HepG2 (cell line): ENCODE results near the gene DUSP22. TPM values are rescaled to one million over a fixed set of nuclear protein-coding genes. Genes with fewer than 3 reads are reported as not detected.
A peak's percentile ranks its signal among the peaks of the same experiment; 100 is the strongest.

Source experiments
- ATAC-seq: fragments of 200-7000 bp; cut with Tn5 transposase; 3 replicates; pipeline ENCODE4 v1.9.1; 2020; ENCODE audit warnings: mild to moderate bottlenecking, moderate library complexity
- BruUV-seq: library from RNA; stranded (reverse); fragments of 400-500 nt; replicated peaks from 2 replicates; lab custom pipeline; 2021; lab: Mats Ljungman, UMichigan
- CTCF ChIA-PET: fragments of 300-600 bp; formaldehyde crosslinking; extraction: SDS; loops from one replicate; lab custom pipeline; 2021; ENCODE audit warnings: low total read pairs, inconsistent platforms, low intra/inter-chr PET ratio; lab: Yijun Ruan, JAX
- POLR2A ChIA-PET: fragments of 350-600 bp; sonication (Branson Sonifier 250); formaldehyde crosslinking; loops from one replicate; lab custom pipeline; 2020; ENCODE audit warnings: antibody characterized with exemption, inconsistent platforms; lab: Yijun Ruan, JAX
- DNase-seq: peaks from one replicate; pipeline ENCODE4 v3.0.0-alpha.2; 2015; ENCODE audit warnings: low spot score
- FAIRE-seq: peaks from 3 replicates; lab custom pipeline; 2011; peaks lifted over from hg19 to GRCh38; lab: Jason Lieb, UNC
- H2AFZ ChIP-seq: one replicate; pipeline ENCODE4 v1.6.1; 2011; ENCODE audit warnings: low read length, inconsistent platforms
- H3K27ac ChIP-seq: fragments of 300-600 bp; 3 replicates; pipeline ENCODE4 v1.8.0; 2011; ENCODE audit warnings: mixed run types, mild to moderate bottlenecking, mixed read lengths, low read length, inconsistent platforms; ENCODE audit not compliant: insufficient read depth; ENCODE audit errors: extremely low read length
- H3K27me3 ChIP-seq, 2 experiments: fragments of 200-600 bp in 1 of 2; 2 replicates in 1 of 2; 3 replicates in 1 of 2; pipeline versions ENCODE4 v1.6.0 to v1.8.0; 2011; ENCODE audit warnings: low read length in 2 of 2, mild to moderate bottlenecking in 2 of 2, moderate library complexity in 2 of 2, inconsistent platforms in 1 of 2; ENCODE audit not compliant: insufficient read depth in 2 of 2, control insufficient read depth in 1 of 2
- H3K36me3 ChIP-seq, 2 experiments: fragments of 200-600 bp in 1 of 2; replicated peaks in 1 of 2; 2 replicates in 1 of 2; 3 replicates in 1 of 2; pipeline versions ENCODE4 v1.5.1 to v1.8.0; 2011; ENCODE audit warnings: low read length in 2 of 2, inconsistent platforms in 1 of 2; ENCODE audit not compliant: insufficient read depth in 2 of 2, control insufficient read depth in 1 of 2
- H3K4me1 ChIP-seq: 2 replicates; pipeline ENCODE4 v1.5.1; 2012; ENCODE audit warnings: low read length, inconsistent platforms; ENCODE audit not compliant: insufficient read depth
- H3K4me2 ChIP-seq: 2 replicates; pipeline ENCODE4 v1.6.0; 2011; ENCODE audit warnings: low read depth, low read length, inconsistent platforms
- H3K4me3 ChIP-seq, 3 experiments: fragments of 200-600 bp in 1 of 3; sonication (generic), shearing (Covaris generic) in 1 of 3; replicated peaks in 1 of 3; 2 replicates each; pipeline ENCODE4 v1.5.1; 2011 to 2016; ENCODE audit warnings: low read length in 3 of 3, inconsistent platforms in 2 of 3, low read depth in 2 of 3, mild to moderate bottlenecking in 2 of 3, control low read depth in 1 of 3, mixed read lengths in 1 of 3; ENCODE audit not compliant: insufficient read depth in 1 of 3
- H3K79me2 ChIP-seq: one replicate; pipeline ENCODE4 v1.6.1; 2011; ENCODE audit warnings: low read length, inconsistent platforms; ENCODE audit not compliant: insufficient read depth
- H3K9ac ChIP-seq: 2 replicates; pipeline ENCODE4 v1.6.0; 2011; ENCODE audit warnings: mild to moderate bottlenecking, low read depth, low read length, inconsistent platforms; ENCODE audit not compliant: insufficient read depth
- H3K9me3 ChIP-seq: 2 replicates; pipeline ENCODE4 v1.5.1; 2012; ENCODE audit warnings: mild to moderate bottlenecking, low read length
- H4K20me1 ChIP-seq: 2 replicates; pipeline ENCODE4 v1.6.0; 2011; ENCODE audit warnings: inconsistent platforms, mild to moderate bottlenecking, low read length, moderate library complexity; ENCODE audit not compliant: insufficient read depth
- AGO2 ChIP-seq: fragments of 200-400 bp; formaldehyde crosslinking; optimal IDR thresholded peaks from 2 replicates; pipeline ENCODE3; 2017; ENCODE audit warnings: mild to moderate bottlenecking, low read depth, low read length, moderate library complexity
- E2F1 ChIP-seq: sonication (generic); formaldehyde crosslinking; IDR thresholded peaks from 2 replicates; pipeline ENCODE4 v1.5.0; 2020; ENCODE audit warnings: missing genetic modification reagents
- JDP2 ChIP-seq: sonication (generic); formaldehyde crosslinking; IDR thresholded peaks from 2 replicates; pipeline ENCODE4 v1.8.1; 2022; ENCODE audit warnings: missing genetic modification reagents, borderline replicate concordance
- KMT2A ChIP-seq: sonication (generic); formaldehyde crosslinking; IDR thresholded peaks from 2 replicates; pipeline ENCODE4 v1.4.0; 2020; ENCODE audit warnings: missing genetic modification reagents
- MYC ChIP-seq: sonication (generic); formaldehyde crosslinking; IDR thresholded peaks from 2 replicates; pipeline ENCODE4 v1.9.0; 2021; ENCODE audit warnings: missing genetic modification reagents, borderline replicate concordance
- POLR2G ChIP-seq: fragments of 200-400 bp; formaldehyde crosslinking; IDR thresholded peaks from 2 replicates; pipeline ENCODE4 v1.6.1; 2018; ENCODE audit warnings: mild to moderate bottlenecking, low read depth, low read length, moderate library complexity
- RBM22 ChIP-seq: fragments of 200-400 bp; formaldehyde crosslinking; optimal IDR thresholded peaks from 2 replicates; pipeline ENCODE3; 2017; ENCODE audit warnings: mild to moderate bottlenecking, low read length, moderate library complexity
- SIN3B ChIP-seq: fragments of 150-350 bp; IDR thresholded peaks from 2 replicates; pipeline ENCODE4 v1.6.1; 2014; ENCODE audit warnings: low read length
- TBX2 ChIP-seq: sonication (generic); formaldehyde crosslinking; IDR thresholded peaks from 2 replicates; pipeline ENCODE4 v1.5.0; 2020; ENCODE audit warnings: missing genetic modification reagents, mild to moderate bottlenecking, borderline replicate concordance
- THYN1 ChIP-seq: sonication (generic); formaldehyde crosslinking; IDR thresholded peaks from 2 replicates; pipeline ENCODE4 v1.8.1; 2023; ENCODE audit warnings: low read depth, mild to moderate bottlenecking, moderate library complexity, missing genetic modification reagents, borderline replicate concordance
- ZBTB4 ChIP-seq: sonication (generic); formaldehyde crosslinking; IDR thresholded peaks from 2 replicates; pipeline ENCODE4 v1.4.0; 2020; ENCODE audit warnings: missing genetic modification reagents, mild to moderate bottlenecking, borderline replicate concordance
- ZNF687 ChIP-seq: sonication (generic); formaldehyde crosslinking; IDR thresholded peaks from 2 replicates; pipeline ENCODE4 v1.5.1; 2020; ENCODE audit warnings: mild to moderate bottlenecking, missing genetic modification reagents, moderate library complexity
- ZNF749 ChIP-seq: sonication (generic); formaldehyde crosslinking; IDR thresholded peaks from 2 replicates; pipeline ENCODE4 v1.8.0; 2022; ENCODE audit warnings: mild to moderate bottlenecking, missing genetic modification reagents, moderate library complexity, borderline replicate concordance
- ZNF768 ChIP-seq: sonication (generic); formaldehyde crosslinking; IDR thresholded peaks from 2 replicates; pipeline ENCODE4 v1.4.0; 2020; ENCODE audit warnings: missing genetic modification reagents
- WGBS: methylation state at CpG from one replicate; pipeline ENCODE4 v1.1.6; 2017; ENCODE audit warnings: low lambda C conversion rate; 5-methylcytosine and 5-hydroxymethylcytosine counted together
- in situ Hi-C: cut with HindIII; loops from 2 replicates; pipeline ENCODE4 v1.10.0; 2017; ENCODE audit warnings: low pct_unique_long_range_greater_than_20kb; ENCODE audit not compliant: extremely low pct_ligation_motif_present
- intact Hi-C: fragments of 100-400 bp; cut with micrococcal nuclease; formaldehyde crosslinking; loops from one replicate; pipeline ENCODE4 v1.10.0; 2022; ENCODE audit not compliant: unreplicated experiment
- polyA plus RNA-seq, 8 experiments: library from polyadenylated mRNA; depleted of rRNA in 3 of 8; stranded (reverse) in 7 of 8; unstranded in 1 of 8; fragments of >200 nt; fragmentation: Illumina TruSeq in 4 of 8; extraction: Trizol in 4 of 8; gene quantifications; 2 replicates each; pipeline versions ENCODE4 v1.2.1 to v1.2.3, GENCODE V29; 2011 to 2016; ENCODE audit warnings: low read depth in 4 of 8, missing spikeins in 1 of 8, mixed read lengths in 1 of 8; ENCODE audit not compliant: insufficient read depth in 1 of 8
- total RNA-seq, 5 experiments: library from RNA; depleted of rRNA; stranded (reverse); fragments of >200 nt; fragmentation: Illumina TruSeq; extraction: Trizol; gene quantifications; 2 replicates each; pipeline ENCODE4 v1.2.3, GENCODE V29; 2016; ENCODE audit warnings: low read depth in 1 of 5

The DUSP22 gene
- total and polyA plus RNA-seq, 2 of the 13 experiments (the other 11 are each of a cell fraction or from before 2014, with no cell fraction given): 20.2 to 32.8 TPM

GRCh38 chr6:326896-327537, 34.7 kb downstream of the DUSP22 start:
- H2AFZ ChIP-seq: no peak overlapping the region
- H3K27ac ChIP-seq: no peak overlapping the region
- H3K27me3 ChIP-seq: no peaks in the 10 kb centered on the region
- H3K79me2 ChIP-seq: no peaks in the 10 kb centered on the region
- no peaks in the 10 kb centered on the region for H4K20me1 ChIP-seq
- WGBS: 67% methylated on average over 13 of the region's 13 CpGs
- H3K9me3 ChIP-seq: no peaks in the 10 kb centered on the region
- no peak for FAIRE-seq
- intact Hi-C loops: no loop called here
- peaks cover 1 to 7% of the 10 kb centered on the region in 2 experiments; a peak in 2 of 5 replicates for H3K36me3 ChIP-seq
- ATAC-seq: no peak; the same call in 2 of the 3 replicates
- no peak overlapping the region for H3K4me2 ChIP-seq
- peaks cover 7% of the 10 kb centered on the region; the same call in 1 of the 2 replicates for H3K4me1 ChIP-seq
- no TSS peak for BruUV-seq
- in situ Hi-C loops: no loop called here
- H3K9ac ChIP-seq: no peak overlapping the region
- ChIA-PET POLR2A (no interaction called here), CTCF (no interaction called here)
- no peak for DNase-seq
- H3K4me3 ChIP-seq: no peak overlapping the region
- TF ChIP-seq ZBTB4 (CRISPR knock-in tag): no peak
- TF ChIP-seq JDP2 (CRISPR knock-in tag): no peak
- TF ChIP-seq AGO2: no peak
- TF ChIP-seq THYN1 (CRISPR knock-in tag): no peak
- TF ChIP-seq ZNF687: 0 out of 2 replicates have a peak, but pooled peaks have one; percentile 12
- 0 out of 2 replicates have a peak, but pooled peaks have one; percentile 29 for TF ChIP-seq TBX2 (CRISPR knock-in tag)
- no peak for TF ChIP-seq POLR2G
- TF ChIP-seq MYC (CRISPR knock-in tag): 0 out of 2 replicates have a peak, but pooled peaks have one; percentile 19
- TF ChIP-seq SIN3B: no peak
- TF ChIP-seq ZNF749: no peak
- TF ChIP-seq E2F1: no peak
- no peak for TF ChIP-seq KMT2A (CRISPR knock-in tag)
- no peak for TF ChIP-seq RBM22
- TF ChIP-seq ZNF768: 0 out of 2 replicates have a peak, but pooled peaks have one; percentile 28
